Right hindlimb (tissue), 1 donor: ENCODE results near the gene USP17L19.
A peak's percentile ranks its signal among the peaks of the same experiment; 100 is the strongest.
"Not testable (repeated sequence)": the region's sequence is repeated elsewhere in the genome, so short reads cannot be mapped to it uniquely, and the experiment has no call there.

ENCODE experiments used
- DNase-seq: peaks from one replicate; pipeline ENCODE4 v3.0.0-alpha.2; 2018

Gene USP17L19

DNA sequence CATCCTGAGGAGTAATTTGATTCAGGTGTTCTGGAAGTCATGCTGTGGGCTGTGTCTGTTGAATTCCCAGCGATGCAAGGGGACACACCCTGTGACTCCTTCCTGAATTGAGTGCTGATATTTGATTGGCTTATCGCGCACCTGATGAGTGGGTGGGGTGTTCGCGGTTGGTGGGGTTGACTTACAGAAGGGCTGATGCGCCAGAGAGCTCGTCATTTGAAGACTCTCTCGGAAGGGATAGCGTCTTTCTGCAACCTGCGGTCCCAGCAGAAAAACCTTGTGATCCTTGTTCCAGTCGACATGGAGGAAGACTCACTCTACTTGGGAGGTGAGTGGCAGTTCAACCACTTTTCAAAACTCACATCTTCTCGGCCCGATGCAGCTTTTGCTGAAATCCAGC, at the start of gene USP17L19:
Gene USP17L19, plus strand, starts transcription at position 301 of the 400 bp plus-strand sequence. Its CDS starts 0 bp downstream, at position 301.
- not testable (repeated sequence) for DNase-seq

GRCh38 chr4:9210357-9210756, 42.8 kb upstream of the USP17L19 start, which contains the start of gene USP17L10:
TSS of gene USP17L10 (plus strand) at chr4:9210657. CDS start at chr4:9210657, 0 bp downstream.
- DNase-seq: not testable (repeated sequence)

DNA sequence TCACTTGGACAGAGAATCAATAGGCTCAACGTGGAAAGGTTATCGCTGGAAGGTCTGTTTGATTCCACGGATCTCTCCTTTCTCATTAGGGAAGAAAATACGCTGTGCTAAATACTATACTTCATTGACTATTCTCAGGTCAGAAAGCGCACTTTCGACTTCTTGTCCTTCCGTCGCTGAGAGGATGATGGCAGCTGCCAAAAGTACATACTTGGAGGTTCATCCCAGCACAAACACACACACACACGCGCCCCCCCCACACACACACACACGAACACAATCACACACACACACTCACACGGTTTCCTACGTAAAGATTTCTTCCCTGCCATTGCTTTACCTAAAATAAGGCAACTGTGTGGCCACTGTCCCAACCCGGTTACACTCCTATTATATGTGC, 38.5 kb upstream of the USP17L19 start:
- not testable (repeated sequence) for DNase-seq

- DNase-seq: not testable (repeated sequence)
These were observed 38.1 kb upstream of the USP17L19 start, which contains the start of gene USP17L11 for GRCh38 chr4:9215105-9215504. TSS of gene USP17L11 (plus strand) at chr4:9215405. CDS start at chr4:9215405, 0 bp downstream.

GRCh38 chr4:9219852-9220251, 33.3 kb upstream of the USP17L19 start, which contains the start of gene USP17L12:
TSS of gene USP17L12 (plus strand) at chr4:9220152. CDS start at chr4:9220152, 0 bp downstream.
- DNase-seq: not testable (repeated sequence)

DNA sequence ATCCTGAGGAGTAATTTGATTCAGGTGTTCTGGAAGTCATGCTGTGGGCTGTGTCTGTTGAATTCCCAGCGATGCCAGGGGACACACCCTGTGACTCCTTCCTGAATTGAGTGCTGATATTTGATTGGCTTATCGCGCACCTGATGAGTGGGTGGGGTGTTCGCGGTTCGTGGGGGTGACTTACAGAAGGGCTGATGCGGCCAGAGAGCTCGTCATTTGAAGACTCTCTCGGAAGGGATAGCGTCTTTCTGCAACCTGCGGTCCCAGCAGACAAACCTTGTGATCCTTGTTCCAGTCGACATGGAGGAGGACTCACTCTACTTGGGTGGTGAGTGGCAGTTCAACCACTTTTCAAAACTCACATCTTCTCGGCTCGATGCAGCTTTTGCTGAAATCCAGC, 28.6 kb upstream of the USP17L19 start, which contains the start of gene USP17L13:
Gene USP17L13, plus strand, starts transcription at position 301 of the 400 bp plus-strand sequence. Its CDS starts 0 bp downstream, at position 301.
- not testable (repeated sequence) for DNase-seq

- DNase-seq: not testable (repeated sequence)
These were observed 22.9 kb upstream of the USP17L19 start for GRCh38 chr4:9230249-9230648.

DNA sequence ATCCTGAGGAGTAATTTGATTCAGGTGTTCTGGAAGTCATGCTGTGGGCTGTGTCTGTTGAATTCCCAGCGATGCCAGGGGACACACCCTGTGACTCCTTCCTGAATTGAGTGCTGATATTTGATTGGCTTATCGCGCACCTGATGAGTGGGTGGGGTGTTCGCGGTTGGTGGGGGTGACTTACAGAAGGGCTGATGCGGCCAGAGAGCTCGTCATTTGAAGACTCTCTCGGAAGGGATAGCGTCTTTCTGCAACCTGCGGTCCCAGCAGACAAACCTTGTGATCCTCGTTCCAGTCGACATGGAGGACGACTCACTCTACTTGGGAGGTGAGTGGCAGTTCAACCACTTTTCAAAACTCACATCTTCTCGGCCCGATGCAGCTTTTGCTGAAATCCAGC, 19.1 kb upstream of the USP17L19 start, which contains the start of gene USP17L15:
Gene USP17L15, plus strand, starts transcription at position 301 of the 400 bp plus-strand sequence. Its CDS starts 0 bp downstream, at position 301.
- DNase-seq: not testable (repeated sequence)

GRCh38 chr4:9238461-9238860, 14.7 kb upstream of the USP17L19 start:
- DNase-seq: peak; percentile 0

DNA sequence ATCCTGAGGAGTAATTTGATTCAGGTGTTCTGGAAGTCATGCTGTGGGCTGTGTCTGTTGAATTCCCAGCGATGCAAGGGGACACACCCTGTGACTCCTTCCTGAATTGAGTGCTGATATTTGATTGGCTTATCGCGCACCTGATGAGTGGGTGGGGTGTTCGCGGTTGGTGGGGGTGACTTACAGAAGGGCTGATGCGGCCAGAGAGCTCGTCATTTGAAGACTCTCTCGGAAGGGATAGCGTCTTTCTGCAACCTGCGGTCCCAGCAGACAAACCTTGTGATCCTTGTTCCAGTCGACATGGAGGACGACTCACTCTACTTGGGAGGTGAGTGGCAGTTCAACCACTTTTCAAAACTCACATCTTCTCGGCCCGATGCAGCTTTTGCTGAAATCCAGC, 9.6 kb upstream of the USP17L19 start, which contains the start of gene USP17L17:
Gene USP17L17, plus strand, starts transcription at position 301 of the 400 bp plus-strand sequence. Its CDS starts 0 bp downstream, at position 301.
- not testable (repeated sequence) for DNase-seq

GRCh38 chr4:9247953-9248680, 5.1 kb upstream of the USP17L19 start, which contains the start of gene USP17L18:
TSS of gene USP17L18 (plus strand) at chr4:9248630. CDS start at chr4:9248630, 0 bp downstream.
- DNase-seq: peak; percentile 8

DNA sequence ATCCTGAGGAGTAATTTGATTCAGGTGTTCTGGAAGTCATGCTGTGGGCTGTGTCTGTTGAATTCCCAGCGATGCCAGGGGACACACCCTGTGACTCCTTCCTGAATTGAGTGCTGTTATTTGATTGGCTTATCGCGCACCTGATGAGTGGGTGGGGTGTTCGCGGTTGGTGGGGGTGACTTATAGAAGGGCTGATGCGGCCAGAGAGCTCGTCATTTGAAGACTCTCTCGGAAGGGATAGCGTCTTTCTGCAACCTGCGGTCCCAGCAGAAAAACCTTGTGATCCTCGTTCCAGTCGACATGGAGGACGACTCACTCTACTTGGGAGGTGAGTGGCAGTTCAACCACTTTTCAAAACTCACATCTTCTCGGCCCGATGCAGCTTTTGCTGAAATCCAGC, 4.6 kb downstream of the USP17L19 start, which contains the start of gene USP17L20:
Gene USP17L20, plus strand, starts transcription at position 301 of the 400 bp plus-strand sequence. Its CDS starts 0 bp downstream, at position 301.
- not testable (repeated sequence) for DNase-seq

DNA sequence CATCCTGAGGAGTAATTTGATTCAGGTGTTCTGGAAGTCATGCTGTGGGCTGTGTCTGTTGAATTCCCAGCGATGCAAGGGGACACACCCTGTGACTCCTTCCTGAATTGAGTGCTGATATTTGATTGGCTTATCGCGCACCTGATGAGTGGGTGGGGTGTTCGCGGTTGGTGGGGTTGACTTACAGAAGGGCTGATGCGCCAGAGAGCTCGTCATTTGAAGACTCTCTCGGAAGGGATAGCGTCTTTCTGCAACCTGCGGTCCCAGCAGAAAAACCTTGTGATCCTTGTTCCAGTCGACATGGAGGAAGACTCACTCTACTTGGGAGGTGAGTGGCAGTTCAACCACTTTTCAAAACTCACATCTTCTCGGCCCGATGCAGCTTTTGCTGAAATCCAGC, 9.4 kb downstream of the USP17L19 start, which contains the start of gene USP17L21:
Gene USP17L21, plus strand, starts transcription at position 301 of the 400 bp plus-strand sequence. Its CDS starts 0 bp downstream, at position 301.
- DNase-seq: not testable (repeated sequence)

DNA sequence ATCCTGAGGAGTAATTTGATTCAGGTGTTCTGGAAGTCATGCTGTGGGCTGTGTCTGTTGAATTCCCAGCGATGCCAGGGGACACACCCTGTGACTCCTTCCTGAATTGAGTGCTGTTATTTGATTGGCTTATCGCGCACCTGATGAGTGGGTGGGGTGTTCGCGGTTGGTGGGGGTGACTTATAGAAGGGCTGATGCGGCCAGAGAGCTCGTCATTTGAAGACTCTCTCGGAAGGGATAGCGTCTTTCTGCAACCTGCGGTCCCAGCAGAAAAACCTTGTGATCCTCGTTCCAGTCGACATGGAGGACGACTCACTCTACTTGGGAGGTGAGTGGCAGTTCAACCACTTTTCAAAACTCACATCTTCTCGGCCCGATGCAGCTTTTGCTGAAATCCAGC, 14.1 kb downstream of the USP17L19 start, which contains the start of gene USP17L22:
Gene USP17L22, plus strand, starts transcription at position 301 of the 400 bp plus-strand sequence. Its CDS starts 0 bp downstream, at position 301.
- DNase-seq: not testable (repeated sequence)

DNA sequence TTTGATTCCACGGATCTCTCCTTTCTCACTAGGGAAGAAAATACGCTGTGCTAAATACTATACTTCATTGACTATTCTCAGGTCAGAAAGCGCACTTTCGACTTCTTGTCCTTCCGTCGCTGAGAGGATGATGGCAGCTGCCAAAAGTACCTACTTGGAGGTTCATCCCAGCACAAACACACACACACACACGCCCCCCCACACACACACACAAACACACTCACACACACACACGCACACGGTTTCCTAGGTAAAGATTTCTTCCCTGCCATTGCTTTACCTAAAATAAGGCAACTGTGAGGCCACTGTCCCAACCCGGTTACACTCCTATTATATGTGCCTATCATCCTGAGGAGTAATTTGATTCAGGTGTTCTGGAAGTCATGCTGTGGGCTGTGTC, 18.5 kb downstream of the USP17L19 start:
- DNase-seq: not testable (repeated sequence)
